ENCODE measurements around the gene KDELR3. TPM values are rescaled to one million over a fixed set of nuclear protein-coding genes. Genes with fewer than 3 reads are reported as not detected.

The KDELR3 gene
- total RNA-seq (1 to 10 TPM in 2 of 4 donors, under 1 TPM in 2; 0.80 to 1.9 (median 1.2) TPM), polyA plus RNA-seq (1 to 10 TPM in 1 of 3 donors, under 1 TPM in 2; 0.53 to 1.1 (median 0.75) TPM)
- long read RNA-seq, donor 1, partial matches to known transcripts: 0 of 3 reads
- long read RNA-seq, donor 1, other reads (novel, unspliced or antisense): 1 of 3 reads
- long read RNA-seq, donor 2: 0 reads

GRCh38 chr22:38467904-38468442, at the start of gene KDELR3:
Gene KDELR3, plus strand, starts transcription at chr22:38468096. Its CDS starts 138 bp downstream, at chr22:38468234.
- intact Hi-C loops (cut with DNase I): no loop called here
- Histone ChIP-seq H3K27me3 (ENCODE audit: insufficient read depth in 3 of 3, low read length in 2 of 3) (peaks cover 0 to 35% (median 2%) of the 10 kb centered on the region in 3 donors), H3K4me1 (no peaks in the 10 kb centered on the region), H3K9me3 (no peaks in the 10 kb centered on the region), H3K27ac (peak within 1 kb of the TSS; percentile 36), H3K4me3 (peak within 1 kb of the TSS; percentile 69), H3K36me3 (ENCODE audit: insufficient read depth in 1 of 2, low read depth in 1 of 2) (no peaks in the 10 kb centered on the region)
- DNase-seq (peak; percentile 73 to 75), ATAC-seq (peak; percentile 67 to 77 (median 72))
- WGBS, 3 donors: 1 to 3% (median 1%) methylated on average over 44 to 53 of the region's 53 CpGs
- no peak for TF ChIP-seq CTCF (IDR thresholded peaks at IDR 0.05)

- intact Hi-C loops (cut with DNase I): loop anchor here in 1 of 2 donors (10.0 kb wide), 1 partner anchor 156 kb away; the partner anchor contains the start of gene DMC1
- Histone ChIP-seq H3K9me3 (no peaks in the 10 kb centered on the region), H3K4me1 (peaks cover 2% of the 10 kb centered on the region), H3K27me3 (ENCODE audit: insufficient read depth in 3 of 3, low read length in 2 of 3) (no peaks in the 10 kb centered on the region), H3K27ac (no peak overlapping the region), H3K36me3 (ENCODE audit: insufficient read depth in 1 of 2, low read depth in 1 of 2) (no peaks in the 10 kb centered on the region), H3K4me3 (no peak overlapping the region)
- no peak for TF ChIP-seq CTCF (IDR thresholded peaks at IDR 0.05)
- ATAC-seq (no peak), DNase-seq (peak in 1 of 2 donors; percentile 27)
- WGBS, 3 donors: 80 to 87% (median 81%) methylated on average over 14 of the region's 14 CpGs
These were observed 49.3 kb upstream of the KDELR3 start for GRCh38 chr22:38418589-38418988.

- no peak for TF ChIP-seq CTCF (IDR thresholded peaks at IDR 0.05)
- Histone ChIP-seq H3K36me3 (ENCODE audit: insufficient read depth in 1 of 2, low read depth in 1 of 2) (no peaks in the 10 kb centered on the region), H3K9me3 (no peaks in the 10 kb centered on the region), H3K4me3 (no peak overlapping the region), H3K27ac (no peak overlapping the region), H3K4me1 (no peaks in the 10 kb centered on the region), H3K27me3 (ENCODE audit: insufficient read depth in 3 of 3, low read length in 2 of 3) (no peaks in the 10 kb centered on the region)
- 72 to 88% (median 82%) methylated on average over 13 to 14 of the region's 14 CpGs for WGBS, 3 donors
- intact Hi-C loops (cut with DNase I): loop anchor here in 1 of 2 donors (10.0 kb wide), 1 partner anchor 156 kb away; the partner anchor contains the start of gene DMC1
- DNase-seq (peak in 1 of 2 donors; percentile 38), ATAC-seq (no peak)
These were observed 48.6 kb upstream of the KDELR3 start for GRCh38 chr22:38419121-38419857.

GRCh38 chr22:38419858-38420160, 48.1 kb upstream of the KDELR3 start:
- Histone ChIP-seq H3K4me1 (no peaks in the 10 kb centered on the region), H3K9me3 (no peaks in the 10 kb centered on the region), H3K4me3 (no peak overlapping the region), H3K27ac (no peak overlapping the region), H3K27me3 (ENCODE audit: insufficient read depth in 3 of 3, low read length in 2 of 3) (no peaks in the 10 kb centered on the region), H3K36me3 (ENCODE audit: insufficient read depth in 1 of 2, low read depth in 1 of 2) (no peaks in the 10 kb centered on the region)
- DNase-seq (no peak), ATAC-seq (no peak)
- intact Hi-C loops (cut with DNase I): loop anchor here in 1 of 2 donors (10.0 kb wide), 1 partner anchor 155 kb away; the partner anchor contains the start of gene DMC1
- WGBS, 3 donors: 63 to 72% (median 67%) methylated on average over 8 of the region's 8 CpGs
- no peak for TF ChIP-seq CTCF (IDR thresholded peaks at IDR 0.05)

Measured in psoas muscle (tissue), 8 donors.